Ovary (tissue), 9 donors: Measurements from ENCODE around the gene RBM20. TPM values are rescaled to one million over a fixed set of nuclear protein-coding genes. Genes with fewer than 3 reads are reported as not detected.

ENCODE experiments used
- DNase-seq, 5 donors: peaks; one replicate each; pipeline ENCODE4 v3.0.0-alpha.2; 2019 to 2020
- H3K27ac ChIP-seq, 2 donors: fragments of 200-600 bp; one replicate each; pipeline versions ENCODE4 v1.5.1 to v1.8.0; 2019 to 2022
- H3K27me3 ChIP-seq: fragments of 200-600 bp; one replicate; pipeline ENCODE4 v1.8.0; 2022
- H3K36me3 ChIP-seq: fragments of 200-600 bp; sonication (generic); one replicate; pipeline ENCODE4 v1.5.1; 2019
- H3K4me1 ChIP-seq: one replicate; pipeline ENCODE4 v1.8.1; 2013; ENCODE audit warnings: mild to moderate bottlenecking, moderate library complexity; ENCODE audit not compliant: insufficient read depth
- H3K4me3 ChIP-seq: fragments of 200-600 bp; sonication (generic); one replicate; pipeline ENCODE4 v1.5.1; 2017
- H3K9me3 ChIP-seq, 2 donors: fragments of 200-600 bp in 1 of 2; sonication (generic) in 1 of 2; one replicate each; pipeline versions ENCODE4 v1.5.1 to v1.8.1; 2013 to 2019; ENCODE audit warnings: mild to moderate bottlenecking in 1 of 2, moderate library complexity in 1 of 2
- CTCF ChIP-seq, 3 donors: fragments of 450-650 bp in 2 of 3; fragments of 200-600 bp in 1 of 3; IDR thresholded peaks; one replicate each; pipeline versions ENCODE4 v1.5.1 to v1.8.0; 2016 to 2022; ENCODE audit warnings: antibody characterized with exemption in 3 of 3, mild to moderate bottlenecking in 1 of 3
- EP300 ChIP-seq: sonication (generic); formaldehyde crosslinking; IDR thresholded peaks from one replicate; pipeline ENCODE4 v1.6.1; 2017; ENCODE audit warnings: antibody characterized with exemption
- POLR2A ChIP-seq: fragments of 450-650 bp; IDR thresholded peaks from one replicate; pipeline ENCODE4 v1.6.1; 2017; ENCODE audit warnings: antibody characterized with exemption, mild to moderate bottlenecking, moderate library complexity
- WGBS, 3 donors: extraction: QIAGEN DNeasy Blood & Tissue Kit in 1 of 3; methylation state at CpG; one replicate each; pipeline versions ENCODE4 v1.1.5 to v1.1.7; 2013 to 2017; 5-methylcytosine and 5-hydroxymethylcytosine counted together
- intact Hi-C, 4 donors: fragments of 100-400 bp; cut with DNase I; formaldehyde crosslinking; loops; one replicate each; pipeline versions ENCODE4 v1.11.0 to v1.15.1; 2022 to 2023
- polyA plus RNA-seq, 2 donors: library from polyadenylated mRNA; stranded (reverse); fragments of 200-250 nt in 1 of 2; fragments of 350-450 nt in 1 of 2; fragmentation: Illumina TruSeq in 1 of 2; extraction: RNeasy Lipid Tissue Mini Kit (QIAGEN cat#74804) in 1 of 2; gene quantifications; one replicate each; pipeline ENCODE4 v1.2.3, GENCODE V29; 2013 to 2014
- total RNA-seq, 7 donors: library from RNA; depleted of rRNA in 2 of 7; stranded (reverse); fragments of >200 nt in 2 of 7; fragmentation: NEBNext Ultra II Directional in 3 of 7; extraction: Animal tissue kit (Norgen Biotek cat#: 25700) in 3 of 7; gene quantifications; one replicate each; pipeline versions ENCODE4 v1.1.0 to v1.2.4, GENCODE V29; 2016 to 2023
- donor health status: DM: no; HTN: no; CAD: no; lungs with moderate emphysema.
- donor health status: DM: no; HTN: no; CAD: no.
- donor health status: Bipolar disorder and iron deficiency.
- donor health status: DM: yes; HTN: yes; CAD: no.
- donor health status: DM: no; HTN: no; CAD: no.
- donor health status: DM: yes; HTN: yes; CAD: no.

The RBM20 gene
- total and polyA plus RNA-seq, 9 donors = 0.96 to 4.9 (median 3.6) TPM

- intact Hi-C loops = no loop called here
- no peaks in the 10 kb centered on the region for H3K4me1 ChIP-seq
- no peak for DNase-seq
- WGBS, 3 donors = 89 to 95% (median 92%) methylated on average over 8 of the region's 8 CpGs
- TF ChIP-seq CTCF (IDR thresholded peaks at IDR 0.05) = no peak
- TF ChIP-seq POLR2A = no peak
- no peak for TF ChIP-seq EP300
- no peaks in the 10 kb centered on the region for H3K9me3 ChIP-seq
- no peak overlapping the region for H3K4me3 ChIP-seq
- no peak overlapping the region for H3K27ac ChIP-seq
- H3K27me3 ChIP-seq = no peaks in the 10 kb centered on the region
- H3K36me3 ChIP-seq = no peaks in the 10 kb centered on the region
Measured at GRCh38 chr10:110758128-110758765, 114.1 kb downstream of the RBM20 start.

GRCh38 chr10:110758898-110759297 lies 114.8 kb downstream of the RBM20 start:
- WGBS, 3 donors = 78 to 84% (median 82%) methylated on average over 4 of the region's 4 CpGs
- Histone ChIP-seq H3K9me3 (no peaks in the 10 kb centered on the region), H3K4me3 (no peak overlapping the region), H3K27ac (no peak overlapping the region), H3K36me3 (no peaks in the 10 kb centered on the region), H3K27me3 (no peaks in the 10 kb centered on the region), H3K4me1 (no peaks in the 10 kb centered on the region)
- DNase-seq = no peak
- TF ChIP-seq CTCF (IDR thresholded peaks at IDR 0.05) (no peak), EP300 (no peak), POLR2A (no peak)
- intact Hi-C loops = no loop called here

- 85 to 91% (median 85%) methylated on average over 4 of the region's 4 CpGs for WGBS, 3 donors
- Histone ChIP-seq H3K27me3 (no peaks in the 10 kb centered on the region), H3K4me1 (no peaks in the 10 kb centered on the region), H3K9me3 (no peaks in the 10 kb centered on the region), H3K27ac (no peak overlapping the region), H3K4me3 (no peak overlapping the region), H3K36me3 (no peaks in the 10 kb centered on the region)
- DNase-seq = no peak
- TF ChIP-seq EP300 (no peak), CTCF (IDR thresholded peaks at IDR 0.05) (no peak), POLR2A (no peak)
- intact Hi-C loops = no loop called here
Measured at GRCh38 chr10:110759523-110759922, 115.4 kb downstream of the RBM20 start.

- intact Hi-C loops = no loop called here
- H3K4me3 ChIP-seq = no peak overlapping the region
- H3K36me3 ChIP-seq = no peaks in the 10 kb centered on the region
- H3K27me3 ChIP-seq = no peaks in the 10 kb centered on the region
- TF ChIP-seq EP300 = no peak
- TF ChIP-seq CTCF (IDR thresholded peaks at IDR 0.05) = no peak
- no peak for TF ChIP-seq POLR2A
- 82 to 84% (median 83%) methylated on average over 8 of the region's 8 CpGs for WGBS, 3 donors
- DNase-seq = no peak
- H3K4me1 ChIP-seq = no peaks in the 10 kb centered on the region
- H3K9me3 ChIP-seq = no peaks in the 10 kb centered on the region
- no peak overlapping the region for H3K27ac ChIP-seq
Measured at GRCh38 chr10:110762109-110762848, 118.1 kb downstream of the RBM20 start.
